GM21515 (cell line): Measurements from ENCODE around the gene ENDOG.
"Not testable (repeated sequence)": the region's sequence is repeated elsewhere in the genome, so short reads cannot be mapped to it uniquely, and the experiment has no call there.

Source experiments
- ATAC-seq: cut with Tn5 transposase; IDR thresholded peaks from one replicate; pipeline ENCODE4 v1.9.1; 2021; ENCODE audit not compliant: unreplicated experiment

Gene ENDOG

DNA sequence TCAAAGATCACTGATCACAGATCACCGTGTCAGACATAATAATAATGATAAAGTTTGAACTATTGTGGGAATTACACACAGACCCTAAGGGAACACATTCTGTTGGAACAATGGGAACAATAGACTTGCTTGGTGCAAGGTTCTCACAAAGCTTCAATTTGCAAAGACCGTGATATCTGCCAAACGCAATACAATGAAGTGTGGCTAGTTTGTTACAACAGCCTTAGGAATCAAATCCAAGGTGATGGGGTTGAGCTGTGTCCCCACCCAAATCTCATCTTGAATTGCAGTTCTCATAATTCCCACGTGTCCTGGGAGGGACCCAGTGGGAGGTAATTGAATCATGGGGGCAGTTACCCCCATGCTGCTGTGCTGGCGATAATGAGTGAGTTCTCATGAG is 42.6 kb downstream of the ENDOG start:
- no peak for ATAC-seq

GRCh38 chr9:128861501-128861900 is 43.2 kb downstream of the ENDOG start:
- no peak for ATAC-seq

- ATAC-seq = no peak
These were observed 44.1 kb downstream of the ENDOG start for GRCh38 chr9:128862401-128862851.

DNA sequence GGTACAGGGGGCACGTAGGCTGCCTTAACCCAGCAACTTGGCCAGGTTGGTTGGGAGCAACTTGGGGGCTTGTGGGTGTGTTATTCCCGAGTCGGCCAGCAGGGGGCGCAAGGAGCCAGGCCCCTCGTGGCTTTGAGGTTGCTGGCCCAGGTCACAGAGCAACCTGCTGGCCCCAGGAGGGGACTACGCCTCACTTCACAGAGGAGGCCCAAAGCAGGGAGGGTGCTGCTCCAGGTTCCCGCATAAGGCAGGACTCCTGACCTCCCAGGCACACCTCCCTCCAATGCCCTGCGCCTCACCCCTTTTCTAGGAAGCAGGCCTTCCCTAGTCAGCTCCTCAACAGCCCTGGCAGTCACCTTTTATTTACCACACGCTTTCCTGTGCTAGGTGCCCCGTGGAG is 45.3 kb downstream of the ENDOG start:
- ATAC-seq = no peak

DNA sequence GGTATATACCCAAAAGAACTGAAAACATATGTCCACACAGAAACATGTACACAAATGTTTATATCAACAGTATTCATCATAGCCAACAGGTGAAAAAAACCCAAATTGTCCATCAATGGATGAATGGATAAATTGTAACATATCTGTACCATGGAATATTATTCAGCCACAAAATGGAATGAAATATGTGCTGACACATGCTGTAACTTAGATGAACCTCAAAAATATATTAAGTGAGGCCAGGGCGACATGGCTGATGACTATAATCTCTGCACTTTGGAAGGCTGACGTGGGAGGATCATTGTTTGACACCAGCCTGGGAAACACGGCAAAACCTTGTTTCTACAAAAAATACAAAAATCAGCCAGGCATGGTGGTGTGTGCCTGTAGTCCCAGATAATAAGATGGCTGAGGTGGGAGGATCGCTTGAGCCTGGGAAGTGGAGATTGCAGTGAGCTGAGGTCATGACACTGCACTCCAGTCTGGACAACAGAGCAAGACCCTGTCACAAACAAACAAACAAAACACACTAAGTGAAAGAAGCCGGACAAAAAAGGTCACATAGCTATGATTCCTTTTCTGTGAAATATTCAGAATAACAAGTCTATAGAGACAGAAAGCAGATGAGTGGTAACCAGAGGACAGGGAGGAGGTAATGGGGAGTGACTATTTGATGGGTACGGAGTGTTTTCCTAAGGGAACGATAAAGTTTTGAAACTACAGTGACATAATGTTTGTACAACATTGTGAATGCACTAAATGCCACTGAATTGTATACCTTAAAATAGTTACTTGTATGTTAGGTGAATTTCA is 52.0 kb downstream of the ENDOG start:
- no peak for ATAC-seq

DNA sequence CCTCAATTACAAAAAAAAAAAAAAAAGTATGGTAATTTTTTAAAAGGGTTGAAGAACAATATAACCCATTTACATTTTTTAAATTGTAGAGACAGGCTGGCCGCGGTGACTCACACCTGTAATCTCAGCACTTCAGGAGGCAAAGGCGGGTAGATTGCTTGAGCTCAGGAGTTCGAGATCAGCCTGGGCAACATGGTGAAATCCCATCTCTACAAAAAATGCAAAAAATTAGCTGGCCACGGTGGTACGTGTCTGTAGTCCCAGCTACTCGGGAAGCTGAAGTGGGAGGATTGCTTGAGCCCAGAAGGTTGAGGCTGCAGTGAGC is 52.6 kb downstream of the ENDOG start:
- ATAC-seq = not testable (repeated sequence)
